HG02610 (cell line): ENCODE measurements around the gene KCNK6.
A peak's percentile ranks its signal among the peaks of the same experiment; 100 is the strongest.
"Not testable (repeated sequence)": the region's sequence is repeated elsewhere in the genome, so short reads cannot be mapped to it uniquely, and the experiment has no call there.

Experiments
- ATAC-seq: cut with Tn5 transposase; IDR thresholded peaks from one replicate; pipeline ENCODE4 v1.9.1; 2021; ENCODE audit warnings: mild to moderate bottlenecking, moderate library complexity; ENCODE audit not compliant: unreplicated experiment

Gene KCNK6

GRCh38 chr19:38321646-38322196, 2.1 kb downstream of the KCNK6 start:
- no peak for ATAC-seq

- ATAC-seq = no peak
Measured at GRCh38 chr19:38323291-38323690, 3.6 kb downstream of the KCNK6 start.

GRCh38 chr19:38324431-38324830, 4.8 kb downstream of the KCNK6 start:
- ATAC-seq = no peak

- no peak for ATAC-seq
Measured at GRCh38 chr19:38326591-38326990, 6.9 kb downstream of the KCNK6 start.

GRCh38 chr19:38329651-38330050, 10.0 kb downstream of the KCNK6 start:
- no peak for ATAC-seq

- ATAC-seq = no peak
Measured at GRCh38 chr19:38331728-38332127, 12.1 kb downstream of the KCNK6 start.

- no peak for ATAC-seq
Measured at GRCh38 chr19:38333245-38333644, 13.6 kb downstream of the KCNK6 start.

GRCh38 chr19:38335949-38336637, 16.4 kb downstream of the KCNK6 start:
- ATAC-seq = peak; percentile 72

- peak; percentile 62 for ATAC-seq
Measured at GRCh38 chr19:38336638-38337359, 17.2 kb downstream of the KCNK6 start.

GRCh38 chr19:38337360-38337653, 17.7 kb downstream of the KCNK6 start:
- no peak for ATAC-seq

GRCh38 chr19:38339011-38339410, 19.4 kb downstream of the KCNK6 start:
- ATAC-seq = not testable (repeated sequence)

GRCh38 chr19:38340927-38341326, 21.3 kb downstream of the KCNK6 start:
- ATAC-seq = no peak

GRCh38 chr19:38346837-38347236, 27.2 kb downstream of the KCNK6 start:
- no peak for ATAC-seq

- no peak for ATAC-seq
Measured at GRCh38 chr19:38350883-38351282, 31.2 kb downstream of the KCNK6 start.

- ATAC-seq = no peak
Measured at GRCh38 chr19:38351865-38352395, 32.3 kb downstream of the KCNK6 start.

- no peak for ATAC-seq
Measured at GRCh38 chr19:38352611-38353010, 33.0 kb downstream of the KCNK6 start.

- ATAC-seq = no peak
Measured at GRCh38 chr19:38355728-38356725, 36.4 kb downstream of the KCNK6 start.

GRCh38 chr19:38358071-38358470, 38.4 kb downstream of the KCNK6 start:
- ATAC-seq = no peak

GRCh38 chr19:38359242-38360021, 39.8 kb downstream of the KCNK6 start:
- no peak for ATAC-seq

GRCh38 chr19:38360351-38360750, 40.7 kb downstream of the KCNK6 start:
- no peak for ATAC-seq
